HepG2 (cell line): ENCODE measurements around the gene TPI1. TPM values are rescaled to one million over a fixed set of nuclear protein-coding genes. Genes with fewer than 3 reads are reported as not detected.

Source experiments
- CEBPB ChIP-seq: IDR thresholded peaks from 2 replicates; pipeline ENCODE4 v1.6.1; 2011; ENCODE audit warnings: low read depth, low read length, improper control_type of control experiment, borderline replicate concordance
- EED ChIP-seq: sonication (generic); formaldehyde crosslinking; IDR thresholded peaks from 2 replicates; pipeline ENCODE4 v1.5.0; 2020; ENCODE audit warnings: mild to moderate bottlenecking, missing genetic modification reagents
- GATA4 ChIP-seq: sonication (generic); IDR thresholded peaks from 2 replicates; pipeline ENCODE4 v1.6.1; 2016; ENCODE audit warnings: antibody characterized with exemption, low read depth, borderline replicate concordance
- KDM5B ChIP-seq: sonication (generic); formaldehyde crosslinking; IDR thresholded peaks from 2 replicates; pipeline ENCODE4 v1.4.0; 2020; ENCODE audit warnings: missing genetic modification reagents, mild to moderate bottlenecking, borderline replicate concordance
- MIER2 ChIP-seq: IDR thresholded peaks from 2 replicates; pipeline ENCODE4 v1.6.1; 2016; ENCODE audit warnings: missing biosample characterization, missing genetic modification reagents
- NCOA5 ChIP-seq: sonication (generic); formaldehyde crosslinking; IDR thresholded peaks from 2 replicates; pipeline ENCODE4 v1.4.0; 2020; ENCODE audit warnings: missing genetic modification reagents
- RFXAP ChIP-seq: sonication (generic); formaldehyde crosslinking; IDR thresholded peaks from 2 replicates; pipeline ENCODE4 v1.4.0; 2020; ENCODE audit warnings: missing genetic modification reagents, borderline replicate concordance
- SRY ChIP-seq: sonication (generic); formaldehyde crosslinking; IDR thresholded peaks from 2 replicates; pipeline ENCODE4 v1.8.0; 2022; ENCODE audit warnings: mild to moderate bottlenecking, missing genetic modification reagents
- polyA plus RNA-seq, 8 experiments: library from polyadenylated mRNA; depleted of rRNA in 3 of 8; stranded (reverse) in 7 of 8; unstranded in 1 of 8; fragments of >200 nt; fragmentation: Illumina TruSeq in 4 of 8; extraction: Trizol in 4 of 8; gene quantifications; 2 replicates each; pipeline versions ENCODE4 v1.2.1 to v1.2.3, GENCODE V29; 2011 to 2016; ENCODE audit warnings: low read depth in 4 of 8, missing spikeins in 1 of 8, mixed read lengths in 1 of 8; ENCODE audit not compliant: insufficient read depth in 1 of 8
- total RNA-seq, 5 experiments: library from RNA; depleted of rRNA; stranded (reverse); fragments of >200 nt; fragmentation: Illumina TruSeq; extraction: Trizol; gene quantifications; 2 replicates each; pipeline ENCODE4 v1.2.3, GENCODE V29; 2016; ENCODE audit warnings: low read depth in 1 of 5
- TF ChIP-seq, protein P1 (sequence below), 2 experiments: sonication (generic) in 1 of 2; formaldehyde crosslinking in 1 of 2; IDR thresholded peaks; 2 replicates each; pipeline versions ENCODE4 v1.5.1 to v1.6.1; 2011 to 2020; ENCODE audit warnings: borderline replicate concordance in 1 of 2, low read depth in 1 of 2, low read length in 1 of 2, mild to moderate bottlenecking in 1 of 2, missing genetic modification reagents in 1 of 2, moderate library complexity in 1 of 2
- TF ChIP-seq, protein P2 (sequence below): sonication (generic); formaldehyde crosslinking; IDR thresholded peaks from 2 replicates; pipeline ENCODE4 v1.4.0; 2020; ENCODE audit warnings: missing genetic modification reagents, mild to moderate bottlenecking, borderline replicate concordance
- TF ChIP-seq, protein P3 (sequence below): fragments of 450-650 bp; IDR thresholded peaks from 2 replicates; pipeline ENCODE4 v1.6.1; 2017; ENCODE audit warnings: mild to moderate bottlenecking
- TF ChIP-seq, protein P4 (sequence below): sonication (generic); formaldehyde crosslinking; conservative IDR thresholded peaks from 2 replicates; pipeline ENCODE4 v1.8.1; 2023; ENCODE audit warnings: missing genetic modification reagents
- TF ChIP-seq, protein P5 (sequence below): sonication (generic); formaldehyde crosslinking; IDR thresholded peaks from 2 replicates; pipeline ENCODE4 v1.5.0; 2020; ENCODE audit warnings: mild to moderate bottlenecking, missing genetic modification reagents

Gene TPI1
- total and polyA plus RNA-seq, 2 of the 13 experiments (the other 11 are each of a cell fraction or from before 2014, with no cell fraction given): 945 to 2,535 TPM

DNA sequence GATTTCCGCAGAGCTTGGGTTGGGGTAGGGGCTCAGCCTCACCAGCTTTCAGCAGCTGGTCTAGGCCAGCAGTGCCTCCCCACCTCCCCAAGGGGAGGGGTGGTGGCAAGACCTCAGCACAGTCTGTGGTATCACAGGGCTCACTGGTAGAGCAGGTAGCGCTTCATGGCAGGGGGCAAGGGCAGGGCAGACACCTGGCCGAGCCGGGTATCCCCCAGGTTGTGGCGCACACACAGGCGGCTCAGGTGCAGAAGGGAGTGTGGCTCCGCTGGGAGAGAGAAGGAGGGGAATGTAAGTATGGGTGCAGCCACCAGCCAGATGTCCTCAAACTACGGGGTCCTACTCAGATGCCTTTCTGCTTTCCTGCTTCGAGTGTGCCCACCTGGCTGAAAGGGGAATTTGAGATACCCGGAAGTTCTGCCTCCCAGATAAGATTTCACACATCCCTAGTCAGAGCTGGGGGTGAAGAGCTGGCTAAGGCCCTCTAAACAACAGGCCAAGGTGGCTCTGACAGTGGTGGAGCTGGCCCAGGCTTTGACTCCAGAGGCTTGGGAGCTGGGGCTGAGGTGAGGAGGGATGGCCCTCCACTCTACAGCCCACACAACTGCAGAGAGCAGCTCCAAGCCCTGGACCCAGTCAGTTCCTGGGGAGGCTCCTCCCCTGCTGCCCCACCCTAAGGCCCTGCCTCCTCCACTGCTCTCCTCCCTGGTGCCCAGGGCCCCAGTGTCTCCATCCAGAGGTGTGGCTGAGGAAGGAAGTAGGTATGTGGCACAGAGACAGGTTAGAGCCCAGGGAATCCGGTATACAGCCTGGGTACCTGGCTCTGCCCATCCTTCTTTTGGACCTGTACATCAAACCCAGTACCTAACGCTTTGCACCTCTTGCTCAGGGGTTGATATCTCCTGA lies 4.0 kb downstream of the TPI1 start (continued):
- TF ChIP-seq, protein P1, sequence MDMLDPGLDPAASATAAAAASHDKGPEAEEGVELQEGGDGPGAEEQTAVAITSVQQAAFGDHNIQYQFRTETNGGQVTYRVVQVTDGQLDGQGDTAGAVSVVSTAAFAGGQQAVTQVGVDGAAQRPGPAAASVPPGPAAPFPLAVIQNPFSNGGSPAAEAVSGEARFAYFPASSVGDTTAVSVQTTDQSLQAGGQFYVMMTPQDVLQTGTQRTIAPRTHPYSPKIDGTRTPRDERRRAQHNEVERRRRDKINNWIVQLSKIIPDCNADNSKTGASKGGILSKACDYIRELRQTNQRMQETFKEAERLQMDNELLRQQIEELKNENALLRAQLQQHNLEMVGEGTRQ (IDR thresholded peaks at IDR 0.05; ENCODE audit: low read depth, low read length): no peak
- TF ChIP-seq, protein P1 (CRISPR knock-in tag; IDR thresholded peaks at IDR 0.05; ENCODE audit: borderline replicate concordance): no peak
- TF ChIP-seq MIER2 (CRISPR knock-in tag) (no peak), EED (CRISPR knock-in tag) (no peak), GATA4 (0 out of 2 replicates have a peak, but pooled peaks have one; percentile 17), CEBPB (no peak), SRY (no peak), RFXAP (CRISPR knock-in tag) (no peak), NCOA5 (no peak), KDM5B (CRISPR knock-in tag) (0 out of 2 replicates have a peak, but pooled peaks have one; percentile 2)
- TF ChIP-seq, protein P2, sequence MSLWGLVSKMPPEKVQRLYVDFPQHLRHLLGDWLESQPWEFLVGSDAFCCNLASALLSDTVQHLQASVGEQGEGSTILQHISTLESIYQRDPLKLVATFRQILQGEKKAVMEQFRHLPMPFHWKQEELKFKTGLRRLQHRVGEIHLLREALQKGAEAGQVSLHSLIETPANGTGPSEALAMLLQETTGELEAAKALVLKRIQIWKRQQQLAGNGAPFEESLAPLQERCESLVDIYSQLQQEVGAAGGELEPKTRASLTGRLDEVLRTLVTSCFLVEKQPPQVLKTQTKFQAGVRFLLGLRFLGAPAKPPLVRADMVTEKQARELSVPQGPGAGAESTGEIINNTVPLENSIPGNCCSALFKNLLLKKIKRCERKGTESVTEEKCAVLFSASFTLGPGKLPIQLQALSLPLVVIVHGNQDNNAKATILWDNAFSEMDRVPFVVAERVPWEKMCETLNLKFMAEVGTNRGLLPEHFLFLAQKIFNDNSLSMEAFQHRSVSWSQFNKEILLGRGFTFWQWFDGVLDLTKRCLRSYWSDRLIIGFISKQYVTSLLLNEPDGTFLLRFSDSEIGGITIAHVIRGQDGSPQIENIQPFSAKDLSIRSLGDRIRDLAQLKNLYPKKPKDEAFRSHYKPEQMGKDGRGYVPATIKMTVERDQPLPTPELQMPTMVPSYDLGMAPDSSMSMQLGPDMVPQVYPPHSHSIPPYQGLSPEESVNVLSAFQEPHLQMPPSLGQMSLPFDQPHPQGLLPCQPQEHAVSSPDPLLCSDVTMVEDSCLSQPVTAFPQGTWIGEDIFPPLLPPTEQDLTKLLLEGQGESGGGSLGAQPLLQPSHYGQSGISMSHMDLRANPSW: no peak
- TF ChIP-seq, protein P3, sequence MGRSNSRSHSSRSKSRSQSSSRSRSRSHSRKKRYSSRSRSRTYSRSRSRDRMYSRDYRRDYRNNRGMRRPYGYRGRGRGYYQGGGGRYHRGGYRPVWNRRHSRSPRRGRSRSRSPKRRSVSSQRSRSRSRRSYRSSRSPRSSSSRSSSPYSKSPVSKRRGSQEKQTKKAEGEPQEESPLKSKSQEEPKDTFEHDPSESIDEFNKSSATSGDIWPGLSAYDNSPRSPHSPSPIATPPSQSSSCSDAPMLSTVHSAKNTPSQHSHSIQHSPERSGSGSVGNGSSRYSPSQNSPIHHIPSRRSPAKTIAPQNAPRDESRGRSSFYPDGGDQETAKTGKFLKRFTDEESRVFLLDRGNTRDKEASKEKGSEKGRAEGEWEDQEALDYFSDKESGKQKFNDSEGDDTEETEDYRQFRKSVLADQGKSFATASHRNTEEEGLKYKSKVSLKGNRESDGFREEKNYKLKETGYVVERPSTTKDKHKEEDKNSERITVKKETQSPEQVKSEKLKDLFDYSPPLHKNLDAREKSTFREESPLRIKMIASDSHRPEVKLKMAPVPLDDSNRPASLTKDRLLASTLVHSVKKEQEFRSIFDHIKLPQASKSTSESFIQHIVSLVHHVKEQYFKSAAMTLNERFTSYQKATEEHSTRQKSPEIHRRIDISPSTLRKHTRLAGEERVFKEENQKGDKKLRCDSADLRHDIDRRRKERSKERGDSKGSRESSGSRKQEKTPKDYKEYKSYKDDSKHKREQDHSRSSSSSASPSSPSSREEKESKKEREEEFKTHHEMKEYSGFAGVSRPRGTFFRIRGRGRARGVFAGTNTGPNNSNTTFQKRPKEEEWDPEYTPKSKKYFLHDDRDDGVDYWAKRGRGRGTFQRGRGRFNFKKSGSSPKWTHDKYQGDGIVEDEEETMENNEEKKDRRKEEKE: no peak
- TF ChIP-seq, protein P4, sequence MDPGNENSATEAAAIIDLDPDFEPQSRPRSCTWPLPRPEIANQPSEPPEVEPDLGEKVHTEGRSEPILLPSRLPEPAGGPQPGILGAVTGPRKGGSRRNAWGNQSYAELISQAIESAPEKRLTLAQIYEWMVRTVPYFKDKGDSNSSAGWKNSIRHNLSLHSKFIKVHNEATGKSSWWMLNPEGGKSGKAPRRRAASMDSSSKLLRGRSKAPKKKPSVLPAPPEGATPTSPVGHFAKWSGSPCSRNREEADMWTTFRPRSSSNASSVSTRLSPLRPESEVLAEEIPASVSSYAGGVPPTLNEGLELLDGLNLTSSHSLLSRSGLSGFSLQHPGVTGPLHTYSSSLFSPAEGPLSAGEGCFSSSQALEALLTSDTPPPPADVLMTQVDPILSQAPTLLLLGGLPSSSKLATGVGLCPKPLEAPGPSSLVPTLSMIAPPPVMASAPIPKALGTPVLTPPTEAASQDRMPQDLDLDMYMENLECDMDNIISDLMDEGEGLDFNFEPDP (CRISPR knock-in tag): no peak
- TF ChIP-seq, protein P5, sequence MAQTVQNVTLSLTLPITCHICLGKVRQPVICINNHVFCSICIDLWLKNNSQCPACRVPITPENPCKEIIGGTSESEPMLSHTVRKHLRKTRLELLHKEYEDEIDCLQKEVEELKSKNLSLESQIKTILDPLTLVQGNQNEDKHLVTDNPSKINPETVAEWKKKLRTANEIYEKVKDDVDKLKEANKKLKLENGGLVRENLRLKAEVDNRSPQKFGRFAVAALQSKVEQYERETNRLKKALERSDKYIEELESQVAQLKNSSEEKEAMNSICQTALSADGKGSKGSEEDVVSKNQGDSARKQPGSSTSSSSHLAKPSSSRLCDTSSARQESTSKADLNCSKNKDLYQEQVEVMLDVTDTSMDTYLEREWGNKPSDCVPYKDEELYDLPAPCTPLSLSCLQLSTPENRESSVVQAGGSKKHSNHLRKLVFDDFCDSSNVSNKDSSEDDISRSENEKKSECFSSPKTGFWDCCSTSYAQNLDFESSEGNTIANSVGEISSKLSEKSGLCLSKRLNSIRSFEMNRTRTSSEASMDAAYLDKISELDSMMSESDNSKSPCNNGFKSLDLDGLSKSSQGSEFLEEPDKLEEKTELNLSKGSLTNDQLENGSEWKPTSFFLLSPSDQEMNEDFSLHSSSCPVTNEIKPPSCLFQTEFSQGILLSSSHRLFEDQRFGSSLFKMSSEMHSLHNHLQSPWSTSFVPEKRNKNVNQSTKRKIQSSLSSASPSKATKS (CRISPR knock-in tag): no peak
